ENCODE results near the gene WDR83. TPM values are rescaled to one million over a fixed set of nuclear protein-coding genes. Genes with fewer than 3 reads are reported as not detected.

Gene WDR83
- total and polyA plus RNA-seq, 2 donors (not counting 3 experiments of a cell fraction or from before 2014, with no cell fraction given) = 10.5 to 11.8 TPM

DNA sequence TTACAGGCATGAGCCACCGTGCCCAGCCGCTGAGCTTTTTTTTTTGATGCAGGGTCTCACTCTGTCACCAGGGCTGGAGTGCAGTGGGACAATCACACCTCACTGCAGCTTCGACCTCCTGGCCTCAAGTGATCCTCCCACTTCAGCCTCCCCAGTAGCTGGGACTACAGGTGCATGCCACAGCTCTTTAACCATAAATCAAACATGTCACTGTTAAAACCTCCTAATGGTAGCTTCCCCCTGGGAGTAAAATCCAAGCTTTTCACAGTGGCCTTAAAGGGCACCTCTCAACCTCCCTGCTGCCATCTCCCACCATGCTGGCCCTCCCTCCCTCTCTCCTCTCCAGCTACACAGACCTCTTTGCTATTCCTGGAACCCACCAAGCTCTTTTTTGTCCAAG is 19.2 kb downstream of the WDR83 start:
- H3K27me3 ChIP-seq (ENCODE audit: control insufficient read depth in 2 of 2, insufficient read depth in 2 of 2, low read length in 2 of 2) = no peaks in the 10 kb centered on the region
- H3K79me2 ChIP-seq (ENCODE audit: control insufficient read depth, insufficient read depth, low read length) = no peaks in the 10 kb centered on the region
- dilution Hi-C loops (cut with MboI; ENCODE audit: extremely low pct_ligation_motif_present, low sequenced_read_pairs) = no loop called here
- H3K9me1 ChIP-seq (replicated peaks; ENCODE audit: control insufficient read depth, extremely low read depth, insufficient read depth, low read length) = no peaks in the 10 kb centered on the region
- no peaks in the 10 kb centered on the region for H3K36me3 ChIP-seq (ENCODE audit: control insufficient read depth in 2 of 2, extremely low read depth in 1 of 2, insufficient read depth in 2 of 2, low read length in 2 of 2)
- no peak overlapping the region for H3K27ac ChIP-seq (ENCODE audit: insufficient read depth, low read depth, low read length)
- intact Hi-C loops (cut with micrococcal nuclease) = no loop called here
- H3K4me2 ChIP-seq (ENCODE audit: insufficient read depth, low read length) = no peak overlapping the region
- DNase-seq (ENCODE audit: low read depth, low spot score) (no peak), FAIRE-seq (no peak)
- H4K20me1 ChIP-seq (replicated peaks; ENCODE audit: control insufficient read depth, extremely low read depth, insufficient read depth, low read length) = no peaks in the 10 kb centered on the region
- no TSS peak for BruUV-seq (replicated peaks)
- H3K9me3 ChIP-seq (replicated peaks; ENCODE audit: control insufficient read depth, insufficient read depth, low read length) = no peaks in the 10 kb centered on the region
- TF ChIP-seq MYC (IDR thresholded peaks at IDR 0.05; ENCODE audit: low read depth, low read length) = no peak
- TF ChIP-seq JUN (IDR thresholded peaks at IDR 0.05; ENCODE audit: borderline replicate concordance, insufficient read depth, insufficient read length, low read depth) = no peak
- TF ChIP-seq, protein P1, sequence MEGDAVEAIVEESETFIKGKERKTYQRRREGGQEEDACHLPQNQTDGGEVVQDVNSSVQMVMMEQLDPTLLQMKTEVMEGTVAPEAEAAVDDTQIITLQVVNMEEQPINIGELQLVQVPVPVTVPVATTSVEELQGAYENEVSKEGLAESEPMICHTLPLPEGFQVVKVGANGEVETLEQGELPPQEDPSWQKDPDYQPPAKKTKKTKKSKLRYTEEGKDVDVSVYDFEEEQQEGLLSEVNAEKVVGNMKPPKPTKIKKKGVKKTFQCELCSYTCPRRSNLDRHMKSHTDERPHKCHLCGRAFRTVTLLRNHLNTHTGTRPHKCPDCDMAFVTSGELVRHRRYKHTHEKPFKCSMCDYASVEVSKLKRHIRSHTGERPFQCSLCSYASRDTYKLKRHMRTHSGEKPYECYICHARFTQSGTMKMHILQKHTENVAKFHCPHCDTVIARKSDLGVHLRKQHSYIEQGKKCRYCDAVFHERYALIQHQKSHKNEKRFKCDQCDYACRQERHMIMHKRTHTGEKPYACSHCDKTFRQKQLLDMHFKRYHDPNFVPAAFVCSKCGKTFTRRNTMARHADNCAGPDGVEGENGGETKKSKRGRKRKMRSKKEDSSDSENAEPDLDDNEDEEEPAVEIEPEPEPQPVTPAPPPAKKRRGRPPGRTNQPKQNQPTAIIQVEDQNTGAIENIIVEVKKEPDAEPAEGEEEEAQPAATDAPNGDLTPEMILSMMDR (IDR thresholded peaks at IDR 0.05; ENCODE audit: extremely low read depth in 1 of 2, insufficient read depth in 1 of 2, low read depth in 1 of 2, low read length in 2 of 2) = no peak
- no peak for TF ChIP-seq FOS (IDR thresholded peaks at IDR 0.05; ENCODE audit: borderline replicate concordance, insufficient read depth, low read length)
- TF ChIP-seq POLR2AphosphoS5 (IDR thresholded peaks at IDR 0.05; ENCODE audit: insufficient read depth, low read depth, low read length) = no peak
- TF ChIP-seq EZH2 (IDR thresholded peaks at IDR 0.05; ENCODE audit: borderline replicate concordance, low read depth, low read length, severe bottlenecking) = no peak
- no peak for TF ChIP-seq GATA2 (IDR thresholded peaks at IDR 0.05; ENCODE audit: insufficient read depth, insufficient read length, low read depth, low read length)
- TF ChIP-seq POLR2A (IDR thresholded peaks at IDR 0.05; ENCODE audit: low read depth, low read length) = no peak
- TF ChIP-seq, protein P2, sequence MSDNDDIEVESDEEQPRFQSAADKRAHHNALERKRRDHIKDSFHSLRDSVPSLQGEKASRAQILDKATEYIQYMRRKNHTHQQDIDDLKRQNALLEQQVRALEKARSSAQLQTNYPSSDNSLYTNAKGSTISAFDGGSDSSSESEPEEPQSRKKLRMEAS (IDR thresholded peaks at IDR 0.05; ENCODE audit: insufficient read depth, insufficient read length) = no peak
- H2AFZ ChIP-seq (ENCODE audit: low read depth, low read length) = no peak overlapping the region
- CTCF ChIA-PET = interaction anchor here (0.9 to 2.2 kb wide), 3 partner anchors 9 to 72 kb away, joined by 3 to 6 read pairs (median 3); a partner anchor contains a TSS
- no peak overlapping the region for H3K4me3 ChIP-seq (replicated peaks in 1 of 3; ENCODE audit: insufficient read depth in 1 of 3, low read depth in 1 of 3, low read length in 3 of 3)
- POLR2A ChIA-PET = no interaction called here
- no peaks in the 10 kb centered on the region for H3K4me1 ChIP-seq (ENCODE audit: control insufficient read depth, extremely low read depth, insufficient read depth, low read length)
- no peak overlapping the region for H3K9ac ChIP-seq (replicated peaks; ENCODE audit: extremely low read depth, insufficient read depth, low read length)
